Mammary epithelial cell (primary cell): ENCODE data around the gene SEMA5A.

Source experiments
- CTCF ChIP-seq, 2 donors: IDR thresholded peaks in 1 of 2; conservative IDR thresholded peaks in 1 of 2; 2 replicates each; pipeline ENCODE4 v1.5.1; 2011 to 2012; ENCODE audit warnings: inconsistent platforms in 2 of 2, low read length in 2 of 2, mild to moderate bottlenecking in 2 of 2, control low read depth in 1 of 2, low read depth in 1 of 2; ENCODE audit not compliant: insufficient read depth in 1 of 2; ENCODE audit errors: extremely low read depth in 1 of 2
- EZH2 ChIP-seq: IDR thresholded peaks from 2 replicates; pipeline ENCODE4 v1.6.1; 2012; ENCODE audit warnings: low read length, inconsistent platforms, borderline replicate concordance

- TF ChIP-seq CTCF (conservative IDR thresholded peaks at IDR 0.05 in 1 of 2, IDR thresholded peaks at IDR 0.05 in 1 of 2; ENCODE audit: extremely low read depth in 1 of 2, insufficient read depth in 1 of 2, low read depth in 1 of 2, low read length in 2 of 2) (no peak), EZH2 (no peak)
Observed at GRCh38 chr5:9382522-9382921, 163.4 kb downstream of the SEMA5A start.
